Fibroblast of peridontal ligament (primary cell): ENCODE results near the gene INAFM1.
"Not testable (repeated sequence)": the region's sequence is repeated elsewhere in the genome, so short reads cannot be mapped to it uniquely, and the experiment has no call there.

Experiments
- DNase-seq: peaks from one replicate; pipeline ENCODE4 v3.0.0-alpha.2; 2010; ENCODE audit errors: extremely low read depth

INAFM1 gene

DNA sequence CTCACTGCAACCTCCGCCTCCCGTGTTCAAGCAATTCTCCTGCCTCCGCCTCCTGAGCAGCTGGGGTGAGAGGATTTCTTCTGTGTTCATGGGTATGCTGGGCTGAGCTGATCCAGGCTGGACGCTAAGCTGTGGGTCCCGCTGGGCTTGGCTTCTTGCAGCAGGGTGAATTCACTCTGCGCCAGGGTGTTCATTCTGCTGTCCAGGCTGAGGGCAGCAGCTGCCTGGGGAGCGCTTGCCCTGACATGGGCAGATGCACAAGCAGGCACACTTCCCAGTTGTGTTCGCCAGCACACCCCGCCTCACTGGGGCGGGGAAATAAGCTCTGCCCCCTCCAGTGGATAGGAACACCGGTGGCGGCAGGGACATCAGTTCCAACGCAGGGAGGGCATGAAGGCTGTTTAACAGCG is 7.3 kb upstream of the INAFM1 start:
- no peak for DNase-seq

DNA sequence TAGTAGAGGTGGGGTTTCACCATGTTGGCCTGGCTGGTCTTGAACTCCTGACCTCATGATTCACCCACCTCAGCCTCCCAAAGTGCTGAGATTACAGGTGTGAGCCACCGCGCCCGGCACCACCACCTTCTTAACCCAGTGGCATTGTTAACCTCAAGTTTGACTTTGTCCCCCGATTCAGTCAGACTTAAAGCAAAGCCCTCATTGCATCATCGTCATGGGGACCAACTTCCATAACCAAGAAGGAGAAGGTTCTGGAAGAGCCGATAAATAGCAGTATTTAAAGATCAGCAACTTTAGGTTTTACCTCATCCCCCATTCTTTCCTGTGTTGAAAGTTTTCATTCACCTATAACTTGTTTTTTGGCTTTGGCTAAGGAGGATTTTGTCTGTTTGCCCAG is 6.7 kb upstream of the INAFM1 start:
- DNase-seq, result no peak

DNA sequence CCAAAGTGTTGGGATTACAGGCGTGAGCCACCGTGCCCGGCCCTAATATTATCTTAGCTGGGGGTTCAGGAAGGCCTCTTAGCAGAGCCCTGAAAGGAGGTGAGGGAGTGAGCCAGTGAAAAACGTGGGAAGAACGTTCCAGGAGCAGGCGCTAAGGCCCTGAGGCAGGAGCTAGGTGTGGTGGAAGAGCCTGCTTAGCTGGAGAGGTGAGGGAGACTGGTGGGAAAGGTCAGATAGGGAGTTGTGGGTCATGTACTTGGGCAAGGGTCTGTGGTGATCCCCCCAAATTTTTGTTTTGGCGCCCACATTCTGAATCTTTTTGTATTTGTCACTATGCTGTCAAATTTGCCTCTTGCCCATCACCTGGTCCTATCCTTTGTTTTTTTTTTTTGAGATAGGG is 5.1 kb upstream of the INAFM1 start:
- no peak for DNase-seq

DNA sequence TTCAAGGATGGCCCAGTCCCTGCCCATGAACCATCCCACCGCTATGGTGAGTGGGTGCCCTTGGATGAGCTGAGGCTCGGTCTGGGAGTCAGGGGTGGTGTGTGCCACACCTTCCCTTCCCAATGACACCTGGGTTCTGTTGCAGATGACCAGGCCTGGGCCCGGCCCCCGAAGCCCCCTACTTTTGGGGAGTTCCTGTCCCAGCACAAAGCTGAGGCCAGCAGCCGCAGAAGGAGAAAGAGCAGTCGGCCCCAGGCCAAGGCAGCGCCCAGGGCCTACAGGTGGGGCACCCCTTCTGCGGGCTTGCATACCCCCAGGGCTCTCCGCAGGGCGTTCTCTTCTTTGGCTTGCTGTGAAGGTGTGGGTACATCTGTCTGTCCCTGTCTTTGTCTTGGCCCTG is 4.3 kb upstream of the INAFM1 start:
- DNase-seq, result no peak

DNA sequence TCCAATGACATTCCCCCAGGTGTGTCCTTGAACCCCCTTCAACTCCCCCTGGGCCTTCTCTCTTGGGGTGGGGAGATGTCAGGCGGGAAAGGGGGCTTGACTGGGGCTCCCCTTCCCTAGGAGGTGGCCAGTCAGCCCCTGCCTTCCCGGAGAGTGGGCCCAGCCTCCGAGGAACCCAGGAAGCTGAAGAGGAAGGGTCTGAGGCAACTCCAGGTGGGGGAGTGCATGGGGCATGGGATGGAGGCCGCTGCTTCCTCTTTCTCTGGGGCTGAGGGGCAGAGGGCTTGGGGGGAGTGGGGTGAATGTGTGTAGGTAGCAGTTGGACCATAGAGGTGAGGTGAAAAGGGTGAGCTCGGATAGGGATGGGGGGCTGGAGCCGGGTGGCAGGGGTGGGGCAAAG is 2.7 kb upstream of the INAFM1 start:
- no peak for DNase-seq

DNA sequence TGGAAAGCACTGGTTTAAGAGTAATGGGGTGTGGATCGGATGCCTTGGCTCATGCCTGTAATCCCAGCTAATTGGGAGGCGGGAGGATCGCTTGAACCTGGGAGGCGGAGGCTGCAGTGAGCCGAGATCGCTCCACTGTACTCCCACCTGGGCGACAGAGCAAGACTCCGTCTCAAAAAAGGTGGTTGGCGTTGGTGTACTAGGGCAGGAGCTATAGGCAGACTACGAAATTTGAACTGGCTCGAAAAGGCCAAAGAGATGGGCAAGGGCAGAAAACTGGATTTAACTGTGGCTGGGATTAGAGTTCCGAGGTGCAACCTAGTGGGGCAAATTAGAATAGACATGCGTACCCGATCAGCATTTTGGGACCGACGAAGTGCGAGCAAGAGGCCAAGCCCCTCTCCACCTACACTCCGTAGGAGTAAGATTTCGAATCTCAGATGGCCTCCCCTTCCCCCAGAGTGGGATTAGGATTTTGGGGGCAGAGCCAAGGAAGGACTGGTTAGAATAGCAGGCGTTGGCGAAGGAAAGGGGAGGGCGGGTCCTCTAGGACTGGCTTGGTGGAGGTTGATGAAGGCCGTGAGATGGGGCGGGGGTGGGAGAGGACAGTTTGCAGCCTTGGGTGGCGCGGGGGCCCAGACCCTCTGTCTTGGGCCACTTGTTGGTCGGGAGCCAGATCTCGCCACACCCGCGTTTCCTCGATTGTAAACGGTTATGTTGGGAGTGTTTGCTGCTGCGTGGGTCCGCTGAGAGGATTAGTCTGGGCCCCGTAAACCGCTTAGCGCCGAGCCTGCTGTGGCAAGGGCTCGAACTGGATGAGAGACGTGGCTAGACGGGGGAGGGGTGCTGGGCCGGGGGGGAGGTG is 2.0 kb upstream of the INAFM1 start:
- peak; percentile 23 for DNase-seq

DNA sequence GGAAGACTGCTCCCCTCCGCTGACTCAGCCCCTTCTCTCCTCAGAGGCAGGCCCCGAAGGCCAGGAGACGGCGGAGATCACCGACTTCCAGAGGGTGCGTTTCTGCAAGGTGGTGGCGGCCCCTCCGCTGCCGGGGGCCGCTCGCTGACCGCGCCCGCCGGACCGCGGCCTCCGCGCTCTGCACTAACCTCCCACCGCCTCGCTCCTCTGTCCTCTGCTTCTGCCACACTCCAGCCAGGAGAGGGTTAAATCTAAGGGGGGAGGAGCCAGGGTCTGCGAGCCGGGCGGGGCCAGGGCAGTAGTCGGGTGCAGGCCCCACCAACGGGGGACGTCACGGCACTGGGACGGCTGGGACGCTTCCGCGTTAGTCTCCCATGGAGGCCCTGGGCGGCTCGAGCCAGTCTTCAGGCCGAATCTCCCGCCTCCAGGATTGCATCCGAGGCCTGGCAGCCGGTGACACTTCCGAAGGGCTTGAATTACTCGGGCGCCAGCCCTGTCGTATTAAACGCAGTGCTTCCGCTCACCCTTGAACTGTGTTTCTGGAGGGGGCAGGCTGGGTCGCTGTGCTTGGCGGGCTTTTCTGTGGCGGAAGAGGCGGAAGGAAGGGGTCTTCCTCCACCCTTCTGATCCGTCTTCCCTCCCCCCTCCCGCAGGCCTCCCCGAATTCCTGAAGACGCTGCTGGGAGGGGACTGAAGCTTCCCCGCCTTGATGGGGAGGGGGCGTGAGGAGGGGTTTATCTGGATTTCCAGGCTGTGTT is 1.2 kb upstream of the INAFM1 start:
- peak; percentile 88 for DNase-seq

DNA sequence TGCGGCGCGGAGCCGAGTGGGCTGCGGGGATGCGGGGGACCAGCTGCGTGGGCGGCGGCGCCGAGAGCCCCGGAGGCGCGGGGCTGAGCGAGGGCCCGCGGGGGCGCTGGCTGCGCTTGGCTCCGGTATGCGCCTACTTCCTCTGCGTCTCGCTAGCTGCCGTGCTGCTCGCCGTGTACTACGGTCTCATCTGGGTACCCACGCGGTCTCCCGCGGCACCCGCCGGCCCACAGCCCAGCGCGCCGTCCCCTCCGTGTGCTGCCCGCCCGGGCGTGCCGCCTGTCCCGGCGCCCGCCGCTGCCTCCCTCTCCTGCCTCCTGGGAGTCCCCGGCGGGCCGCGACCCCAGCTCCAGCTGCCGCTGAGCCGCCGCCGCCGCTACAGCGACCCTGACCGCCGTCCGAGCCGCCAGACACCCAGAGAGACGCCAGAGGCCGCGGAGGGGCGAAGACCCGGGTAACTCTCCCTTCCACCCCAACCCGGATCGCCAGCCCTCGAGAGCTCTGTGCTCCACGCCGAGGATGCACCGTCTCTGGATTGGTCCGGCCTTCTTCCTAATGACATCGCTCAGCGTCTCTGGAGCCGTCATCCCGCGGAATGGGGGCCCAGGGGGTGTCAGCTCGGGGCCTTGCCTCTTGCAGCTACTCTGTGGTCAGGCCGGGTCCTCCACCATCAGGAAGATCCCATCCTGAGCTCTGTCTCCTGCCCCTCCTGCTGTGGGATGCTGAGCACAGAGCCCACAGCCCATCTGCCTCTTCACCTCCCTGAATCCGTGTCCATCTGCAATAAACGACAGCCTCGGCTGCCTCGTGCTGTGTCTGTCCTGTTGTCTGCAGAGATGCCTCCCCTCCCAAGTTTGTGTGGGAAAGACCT is 441 bp downstream of the INAFM1 start:
- peak; percentile 15 for DNase-seq

DNA sequence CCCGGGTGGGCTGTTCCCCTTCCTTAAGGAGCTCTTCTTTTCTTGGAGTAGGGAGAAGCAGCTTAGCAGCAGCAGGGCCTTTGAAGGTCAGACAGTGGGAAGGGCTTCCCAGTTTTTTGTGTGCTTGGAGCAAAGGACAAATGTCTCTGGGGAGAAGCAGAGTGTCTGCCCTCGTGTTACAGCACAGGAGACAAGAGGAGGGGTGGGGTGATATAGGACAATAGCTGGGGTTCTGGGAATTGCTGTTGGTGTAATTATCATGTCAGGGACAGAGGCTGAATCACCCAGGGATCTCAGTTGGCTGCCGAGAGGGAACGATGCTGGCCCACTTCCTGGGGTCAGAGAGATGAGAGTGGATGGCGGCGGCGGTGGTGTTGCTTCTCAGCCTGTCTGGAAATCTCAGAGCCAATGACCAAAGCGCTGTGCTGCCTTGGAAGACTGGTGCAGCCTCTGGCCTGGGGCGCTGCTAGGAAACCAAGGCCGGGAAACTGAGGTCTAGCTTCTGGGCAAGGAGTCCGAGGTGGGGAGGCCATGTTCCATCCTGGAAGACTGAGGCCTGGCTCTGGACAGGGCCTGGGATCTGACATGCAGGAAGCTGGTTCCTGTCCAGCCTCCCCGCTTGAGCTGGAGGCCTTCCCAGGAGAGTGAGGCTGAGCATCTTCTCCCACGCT is 1.2 kb downstream of the INAFM1 start:
- peak; percentile 41 for DNase-seq

DNA sequence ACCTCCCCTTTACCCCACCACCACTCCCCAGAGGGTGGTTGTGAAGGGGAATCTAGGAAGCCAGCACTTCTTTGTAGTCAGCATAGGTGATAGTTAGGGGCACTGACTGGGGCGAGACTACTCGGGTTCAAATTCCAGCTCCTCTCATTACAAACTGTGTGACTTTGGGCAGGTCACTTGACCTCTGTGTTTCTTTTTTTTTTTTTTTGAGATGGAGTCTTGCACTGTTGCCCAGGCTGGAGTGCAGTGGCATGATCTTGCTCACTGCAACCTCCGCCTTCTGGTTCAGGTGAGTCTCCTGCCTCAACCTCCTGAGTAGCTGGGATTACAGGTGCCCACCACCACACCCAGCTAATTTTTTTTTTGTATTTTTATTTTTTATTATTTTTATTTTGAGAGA is 1.8 kb downstream of the INAFM1 start:
- DNase-seq, result not testable (repeated sequence)

DNA sequence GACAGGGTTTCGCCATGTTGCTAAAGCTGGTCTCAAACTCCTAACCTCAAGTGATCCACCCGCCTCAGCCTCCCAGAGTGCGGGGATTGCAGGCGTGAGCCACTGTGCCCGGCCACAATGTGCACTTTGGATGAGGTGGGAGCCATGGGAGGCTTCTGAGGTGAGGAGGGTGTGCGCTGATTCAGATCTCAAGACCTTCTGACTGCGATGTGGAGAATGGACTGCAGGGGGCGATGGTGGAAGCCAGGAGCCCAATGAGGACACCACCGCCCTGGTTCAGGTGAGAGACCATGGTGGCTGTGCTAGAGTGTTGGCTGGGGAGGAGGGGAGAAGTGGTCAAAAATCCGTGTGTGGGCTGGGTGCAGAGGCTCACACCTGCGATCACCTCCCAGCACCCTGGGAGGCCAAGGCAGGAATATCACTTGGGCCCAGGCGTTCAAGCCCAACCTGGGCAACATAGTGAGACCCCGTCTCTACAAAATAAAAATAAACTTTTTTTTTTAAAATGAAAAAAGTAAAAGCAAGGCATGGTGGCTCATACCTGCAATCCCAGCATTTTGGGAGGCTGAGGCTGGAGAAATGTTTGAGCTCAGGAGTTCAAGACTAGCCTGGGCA is 5.6 kb downstream of the INAFM1 start:
- DNase-seq, result no peak

DNA sequence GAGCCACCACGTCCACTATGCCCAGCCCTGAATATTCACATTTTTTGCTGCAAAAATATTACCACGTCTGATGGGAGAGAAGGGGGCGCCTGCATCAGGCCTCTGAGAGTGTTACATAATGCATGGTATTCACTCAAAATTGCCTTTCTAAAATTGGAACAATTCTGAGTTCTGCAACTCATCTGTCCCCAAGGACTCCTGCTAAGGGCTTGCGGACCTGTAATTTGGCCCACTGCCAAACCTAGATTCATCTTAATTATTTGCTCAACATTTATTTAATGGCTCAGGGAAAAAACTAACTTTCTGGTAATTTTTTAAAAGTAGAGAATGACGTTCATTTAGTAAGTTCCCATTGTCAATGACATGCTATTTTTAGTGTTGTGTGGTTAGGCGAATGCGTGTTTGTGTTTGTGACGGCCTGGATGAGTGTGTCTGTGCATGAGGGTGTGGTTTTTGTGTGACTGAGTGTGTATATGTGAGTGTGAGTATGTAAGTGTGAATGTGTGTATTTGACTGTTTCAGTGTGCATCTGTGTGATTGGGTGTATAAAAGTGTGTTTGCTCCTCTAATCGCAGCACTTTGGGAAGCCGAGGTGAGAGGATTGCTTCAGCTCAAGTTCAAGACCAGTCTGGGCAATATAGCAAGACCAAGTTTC is 8.8 kb downstream of the INAFM1 start:
- peak; percentile 13 for DNase-seq

DNA sequence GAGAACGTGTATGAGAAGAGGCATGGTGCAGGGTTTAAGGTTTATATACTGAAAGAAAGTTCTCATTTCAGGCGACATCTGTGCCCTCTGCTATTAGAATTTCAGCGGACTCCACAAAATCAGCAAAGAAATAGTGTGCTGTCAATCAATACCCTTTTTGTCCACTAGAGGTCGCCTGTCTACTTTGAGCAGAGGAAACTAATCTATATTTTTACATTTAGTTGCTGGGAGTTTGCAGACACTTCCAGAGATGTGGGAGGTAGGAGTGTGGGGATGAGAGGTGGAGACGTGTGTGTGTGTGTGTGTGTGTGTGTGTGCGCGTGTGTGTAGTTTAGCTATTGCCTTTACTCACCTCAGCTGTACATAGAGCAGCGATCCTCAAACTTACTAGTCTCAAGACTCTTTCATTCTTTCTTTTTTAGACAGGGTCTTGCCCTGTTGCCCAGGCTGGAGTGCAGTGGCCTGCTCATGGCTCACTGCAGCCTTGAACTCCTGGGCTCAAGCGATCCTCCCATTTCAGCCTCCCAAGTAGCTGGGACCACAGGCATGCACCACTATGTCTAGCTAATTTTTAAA is 9.7 kb downstream of the INAFM1 start:
- DNase-seq, result peak; percentile 80

DNA sequence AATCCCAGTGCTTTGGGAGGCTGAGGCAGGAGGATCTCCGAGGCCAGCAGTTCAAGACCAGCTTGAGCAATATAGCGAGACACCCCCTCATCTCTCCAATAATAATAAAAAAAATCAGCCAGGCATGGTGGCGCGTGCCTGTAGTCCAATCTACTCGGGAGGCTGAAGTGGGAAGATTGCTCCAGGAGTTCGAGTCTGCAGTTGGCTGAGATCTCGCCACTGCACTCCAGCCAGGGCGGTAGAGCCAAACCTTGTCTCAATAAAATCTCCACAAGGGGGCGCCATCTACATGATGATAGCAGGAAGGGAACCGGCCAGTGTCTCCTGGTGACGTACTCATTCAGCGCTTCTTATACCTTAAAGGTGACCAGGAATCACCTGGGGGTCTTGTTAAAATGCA is 21.4 kb downstream of the INAFM1 start:
- peak; percentile 81 for DNase-seq

DNA sequence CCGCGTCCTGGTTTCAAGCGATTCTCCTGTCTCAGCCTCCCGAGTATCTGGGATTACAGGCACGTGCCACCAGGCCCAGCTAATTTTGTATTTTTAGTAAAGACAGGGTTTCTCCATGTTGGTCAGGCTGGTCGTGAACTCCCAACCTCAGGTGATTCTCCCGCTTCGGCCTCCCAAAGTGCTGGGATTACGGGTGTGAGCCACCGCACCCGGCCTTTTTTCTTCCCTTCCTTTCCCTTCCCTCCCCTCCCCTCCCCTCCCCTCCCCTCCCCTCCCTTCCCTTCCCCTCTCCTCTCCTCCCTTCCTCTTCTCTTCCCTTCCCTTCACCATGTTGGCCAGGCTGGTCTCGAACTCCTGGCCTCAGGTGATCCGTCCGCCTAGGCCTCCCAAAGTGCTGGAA is 26.2 kb downstream of the INAFM1 start:
- DNase-seq, result not testable (repeated sequence)

DNA sequence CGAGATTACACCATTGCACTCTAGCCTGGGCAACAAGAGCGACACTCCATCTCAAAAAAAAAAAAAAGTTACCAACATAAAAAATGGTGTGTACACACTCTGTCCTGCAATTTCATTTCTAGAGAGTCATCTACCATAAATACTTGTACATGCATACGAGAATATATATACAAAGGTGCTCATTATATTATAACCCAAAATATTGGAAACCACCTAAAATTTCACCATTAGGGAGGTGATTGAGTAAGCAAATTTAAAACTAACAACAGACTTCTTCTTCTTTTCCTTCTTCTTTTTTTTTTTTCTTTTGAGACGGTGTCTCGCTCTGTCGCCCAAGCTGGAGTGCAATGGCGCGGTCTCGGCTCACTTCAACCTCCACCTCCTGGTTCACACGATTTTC is 27.6 kb downstream of the INAFM1 start:
- no peak for DNase-seq

DNA sequence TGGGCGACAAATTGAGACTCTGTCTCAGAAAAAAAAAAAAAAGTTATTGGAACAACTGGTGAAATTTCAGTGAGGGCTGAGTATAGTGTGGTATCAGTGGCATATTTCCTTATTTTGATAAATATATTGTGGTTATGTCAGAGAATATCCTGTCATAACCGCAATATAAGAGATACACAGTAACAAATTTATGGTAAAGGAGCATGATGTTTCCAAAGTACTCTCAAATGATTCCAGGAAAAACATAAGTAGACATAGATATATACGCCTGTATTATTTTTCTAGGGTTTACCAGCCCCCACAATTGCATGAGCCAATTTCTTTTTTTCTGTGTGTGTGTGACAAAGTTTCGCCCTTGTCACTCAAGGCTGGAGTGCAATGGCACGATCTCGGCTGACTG is 29.3 kb downstream of the INAFM1 start:
- no peak for DNase-seq

DNA sequence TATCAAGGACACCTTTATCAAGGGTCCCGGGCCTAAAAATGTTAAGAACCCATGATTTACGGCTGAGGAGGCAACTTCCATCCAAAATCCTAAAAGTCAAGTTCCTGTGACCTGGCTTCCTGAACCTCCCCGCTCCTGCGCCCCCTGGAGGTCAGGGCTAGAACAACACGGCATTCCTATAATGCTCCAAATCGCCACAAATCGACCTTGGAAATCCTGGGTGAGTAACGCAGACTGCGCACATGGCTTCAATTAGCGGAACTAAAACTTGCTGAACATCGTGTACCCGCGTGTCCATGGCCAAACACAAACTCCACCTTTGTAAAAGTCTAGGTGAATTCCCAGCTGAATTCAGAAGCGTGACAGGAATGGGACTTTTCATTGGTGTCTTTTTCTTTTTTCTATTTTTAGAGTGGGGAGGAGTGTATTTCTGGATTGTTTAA is 30.6 kb downstream of the INAFM1 start:
- peak; percentile 96 for DNase-seq

DNA sequence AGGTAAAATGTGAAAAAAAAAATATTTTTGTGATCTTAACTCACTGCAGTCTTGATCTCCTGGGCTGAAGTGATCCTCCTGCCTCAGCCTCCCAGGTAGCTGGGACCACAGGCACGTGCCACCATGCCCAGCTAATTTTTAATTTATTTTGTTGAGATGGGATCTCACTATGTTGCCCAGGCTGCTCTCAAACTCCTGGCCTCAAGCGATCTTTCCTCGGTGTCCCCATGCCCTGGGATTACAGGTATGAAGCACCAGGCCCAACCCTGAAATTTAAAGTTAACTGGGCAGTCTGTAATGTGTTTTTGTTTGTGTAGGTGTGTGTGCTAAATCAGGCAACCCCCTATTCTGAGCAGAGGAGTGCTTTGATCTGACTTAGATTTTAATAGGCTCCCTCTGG is 31.6 kb downstream of the INAFM1 start:
- no peak for DNase-seq

DNA sequence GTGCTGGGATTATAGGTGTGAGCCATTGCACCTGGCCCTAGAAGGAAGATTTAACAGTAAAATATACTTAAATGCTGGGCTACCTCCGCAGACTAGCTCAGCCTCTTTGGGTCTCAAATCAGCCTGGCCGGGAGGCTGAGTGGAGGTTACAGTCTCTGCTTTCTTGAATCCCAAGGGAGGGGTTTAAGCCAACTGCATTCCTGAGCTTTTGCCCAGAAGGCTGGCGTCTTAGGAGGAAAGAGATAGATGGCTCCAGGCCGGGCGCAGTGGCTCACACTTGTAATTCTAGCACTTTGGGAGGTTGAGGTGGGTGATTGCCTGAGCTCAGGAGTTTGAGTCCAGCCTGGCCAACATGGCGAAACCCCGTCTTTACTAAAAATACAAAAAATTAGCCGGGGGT is 34.4 kb downstream of the INAFM1 start:
- DNase-seq, result peak; percentile 76
